Activated T-helper 1 cell treated with Interleukin-2 at 50 U/mL for 16 hours (primary cell): ENCODE results near the gene THOC7.

ENCODE experiments used
- DNase-seq: peaks from one replicate; pipeline ENCODE4 v3.0.0-alpha.2; 2020; ENCODE audit warnings: low read depth

THOC7 gene

DNA sequence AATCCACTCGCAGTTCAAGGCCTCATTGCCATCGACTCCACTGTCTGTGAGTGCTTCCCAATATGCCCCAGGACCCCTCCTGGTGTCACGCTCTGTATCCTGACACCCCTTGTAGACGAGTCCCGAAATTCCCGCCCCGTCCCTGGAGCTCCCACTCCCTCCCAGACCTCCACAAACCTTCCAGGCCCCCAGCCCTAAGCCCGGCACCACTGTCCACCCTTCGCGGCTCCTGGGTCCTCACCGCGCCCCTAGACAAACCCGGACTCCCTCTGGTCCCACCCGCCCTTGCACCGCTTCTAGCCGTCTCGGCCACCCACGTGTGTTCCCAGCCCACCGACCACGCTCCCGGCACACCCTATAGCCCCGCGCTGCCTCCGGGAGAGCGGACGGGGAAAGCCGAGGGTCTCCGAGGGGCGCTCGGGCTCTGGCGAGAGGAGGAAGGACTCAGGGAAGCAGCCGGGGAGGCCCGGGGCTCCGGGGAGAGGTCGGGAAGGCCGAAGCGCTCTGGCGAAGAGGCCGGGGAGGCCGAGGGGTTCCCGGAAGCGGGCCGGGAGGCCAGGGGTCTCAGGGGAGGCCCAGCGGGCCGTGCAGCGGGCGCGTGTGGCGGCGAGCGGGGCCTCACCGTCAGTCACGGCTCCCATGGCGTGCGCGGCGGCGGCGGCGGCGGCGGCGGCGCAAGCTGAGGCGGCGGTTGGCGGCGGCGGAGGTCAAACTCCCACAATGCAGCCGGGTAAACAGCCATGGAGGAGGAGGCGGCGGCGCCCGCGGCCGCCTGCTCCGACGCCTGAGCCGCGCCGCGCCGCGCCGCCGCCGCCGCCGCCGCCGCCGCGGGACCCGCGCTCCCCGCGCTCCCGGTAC is at the start of gene THOC7, which contains the start of gene ATXN7:
THOC7 (minus strand) TSS at position 656 of the 858 bp plus-strand sequence; CDS start at position 641, 15 bp downstream.
ATXN7 (plus strand) TSS at position 718 of the 858 bp plus-strand sequence. CDS start 48,732 bp downstream, outside the sequence.
- peak; percentile 65 for DNase-seq

DNA sequence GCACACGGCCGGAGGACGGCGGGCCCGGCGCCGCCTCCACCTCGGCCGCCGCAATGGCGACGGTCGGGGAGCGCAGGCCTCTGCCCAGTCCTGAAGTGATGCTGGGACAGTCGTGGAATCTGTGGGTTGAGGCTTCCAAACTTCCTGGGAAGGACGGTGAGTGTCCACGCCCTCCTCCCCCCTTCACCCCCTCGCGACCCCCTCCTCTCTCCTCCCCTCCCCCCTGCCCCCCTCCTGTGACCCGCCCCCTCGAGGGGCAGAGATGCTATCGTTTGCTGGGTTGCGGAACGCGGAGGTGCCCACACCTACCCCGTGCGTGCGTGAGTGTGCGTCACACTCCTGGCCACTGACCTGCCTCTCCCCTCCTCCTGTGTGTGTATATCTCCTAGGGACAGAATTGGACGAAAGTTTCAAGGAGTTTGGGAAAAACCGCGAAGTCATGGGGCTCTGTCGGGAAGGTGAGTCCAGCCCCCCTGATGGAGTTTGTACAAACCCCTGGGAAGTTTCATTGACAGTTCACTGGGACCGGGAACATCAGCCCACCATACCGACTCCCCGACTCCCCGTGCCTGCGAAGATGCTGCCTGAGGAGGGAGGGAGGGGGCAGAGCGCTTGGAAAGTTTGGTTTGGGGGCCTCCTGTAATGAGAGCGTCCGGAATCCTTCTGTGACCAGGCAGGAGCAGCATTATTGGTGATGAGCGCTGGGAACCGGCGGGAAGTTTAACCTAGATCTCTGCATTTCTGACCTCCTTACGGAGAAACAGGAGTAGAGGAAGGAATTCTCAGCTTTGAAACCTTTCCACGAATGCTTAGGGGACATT is 49.4 kb upstream of the THOC7 start:
- DNase-seq, result peak; percentile 20

GRCh38 chr3:63911873-63912767 is 48.5 kb upstream of the THOC7 start, which contains the start of gene SCAANT1:
TSS of gene SCAANT1 (minus strand) at chr3:63912383.
- peak; percentile 73 for DNase-seq

DNA sequence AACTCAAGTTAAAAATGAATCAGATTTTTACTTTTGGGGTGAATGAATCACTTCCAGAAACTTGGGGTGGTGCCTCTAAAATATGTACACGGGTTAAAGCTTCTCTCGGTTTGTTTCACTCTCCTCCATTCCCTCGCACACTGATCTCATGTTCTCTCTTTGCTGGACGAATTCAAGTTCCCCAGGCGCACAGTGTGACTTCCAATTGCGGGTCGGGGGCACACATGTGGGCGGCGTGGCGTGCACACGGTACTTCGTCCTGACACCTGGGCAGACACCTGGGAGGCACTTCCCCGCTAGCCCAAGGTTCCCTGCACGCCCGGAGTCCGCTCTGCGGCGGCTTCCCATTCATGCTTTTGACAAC is 47.9 kb upstream of the THOC7 start:
- DNase-seq, result no peak

- no peak for DNase-seq
Measured at GRCh38 chr3:63910891-63911290, 47.3 kb upstream of the THOC7 start.

- DNase-seq, result no peak
Measured at GRCh38 chr3:63910001-63910400, 46.4 kb upstream of the THOC7 start.

DNA sequence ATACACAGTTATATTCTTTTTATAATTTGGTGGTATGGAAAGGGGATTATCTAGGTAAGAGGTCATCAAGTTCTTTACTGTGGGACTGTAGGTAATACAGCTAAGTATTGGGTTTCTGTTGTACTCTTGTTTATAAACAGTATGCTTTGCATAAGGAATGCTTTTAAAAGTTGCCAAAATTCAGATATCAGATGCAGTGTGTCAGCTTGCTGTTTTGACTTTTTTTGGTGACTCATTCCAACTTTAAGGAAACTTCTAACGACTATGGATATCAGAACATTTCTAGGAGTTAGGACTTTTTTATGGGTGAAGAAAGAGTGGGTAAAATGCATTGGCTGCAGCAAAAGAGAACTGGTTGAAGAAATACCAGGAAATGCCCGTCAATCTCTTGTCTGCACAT is 45.8 kb upstream of the THOC7 start:
- no peak for DNase-seq

GRCh38 chr3:63908776-63909175 is 45.2 kb upstream of the THOC7 start:
- no peak for DNase-seq

- DNase-seq, result no peak
Measured at GRCh38 chr3:63908081-63908736, 44.6 kb upstream of the THOC7 start.

- no peak for DNase-seq
Measured at GRCh38 chr3:63905731-63906620, 42.4 kb upstream of the THOC7 start.

DNA sequence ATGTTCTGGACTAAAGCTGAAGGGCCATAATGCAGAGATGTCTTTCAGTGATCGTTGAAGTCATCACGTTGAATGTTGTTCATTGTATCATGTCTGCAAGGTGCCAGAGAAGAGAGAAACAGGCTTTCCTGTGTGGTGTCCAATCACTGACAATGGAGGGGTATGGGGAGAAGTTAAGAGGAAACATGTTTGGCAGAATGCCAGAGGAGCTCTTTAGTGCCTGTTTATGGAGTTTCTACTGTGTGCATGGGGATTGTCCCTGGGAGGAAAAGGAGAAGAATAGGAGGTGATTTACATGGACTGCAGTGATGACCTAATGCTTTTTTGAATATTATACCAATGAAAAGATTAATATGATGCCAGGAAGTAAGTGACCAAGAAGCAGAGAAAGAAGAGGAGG is 36.9 kb upstream of the THOC7 start:
- DNase-seq, result no peak

- no peak for DNase-seq
Measured at GRCh38 chr3:63900010-63900409, 36.4 kb upstream of the THOC7 start.

DNA sequence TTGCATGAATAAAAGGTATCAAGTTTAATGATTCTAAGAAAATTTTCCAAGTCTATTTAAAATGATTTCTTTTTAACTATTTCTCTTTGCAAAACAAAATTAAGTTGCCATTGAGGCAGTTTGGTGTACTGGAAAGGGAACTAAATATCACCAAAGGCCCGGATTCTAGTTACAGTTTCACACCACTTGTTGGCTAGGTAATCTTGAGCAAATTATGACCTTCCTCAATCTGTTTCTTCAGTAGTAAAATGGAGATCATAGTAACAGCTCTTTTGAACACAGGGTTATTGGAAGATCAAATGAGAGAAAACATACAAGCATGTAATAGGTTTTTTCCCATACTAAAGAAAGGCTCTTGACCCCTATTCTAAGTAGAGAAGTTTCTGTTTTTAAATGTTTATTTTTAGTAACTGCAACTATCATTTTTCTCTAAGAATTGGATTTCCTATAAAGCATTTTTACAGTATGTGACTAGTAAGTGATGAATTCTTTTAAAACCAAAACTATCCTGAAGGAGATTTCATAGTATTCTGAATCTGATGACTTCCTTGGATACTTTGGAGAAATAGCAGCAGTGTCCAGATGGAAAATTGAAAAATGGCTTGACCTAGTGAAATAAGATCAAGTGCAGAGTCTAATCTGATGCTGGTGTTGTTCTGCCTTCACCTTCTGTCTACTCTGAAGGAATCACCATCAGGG is 32.9 kb upstream of the THOC7 start:
- no peak for DNase-seq

GRCh38 chr3:63895422-63896189 is 32.0 kb upstream of the THOC7 start:
- no peak for DNase-seq

GRCh38 chr3:63892773-63893352 is 29.3 kb upstream of the THOC7 start:
- DNase-seq, result no peak

- no peak for DNase-seq
Measured at GRCh38 chr3:63891518-63891917, 27.9 kb upstream of the THOC7 start.

- no peak for DNase-seq
Measured at GRCh38 chr3:63886858-63887257, 23.3 kb upstream of the THOC7 start.

DNA sequence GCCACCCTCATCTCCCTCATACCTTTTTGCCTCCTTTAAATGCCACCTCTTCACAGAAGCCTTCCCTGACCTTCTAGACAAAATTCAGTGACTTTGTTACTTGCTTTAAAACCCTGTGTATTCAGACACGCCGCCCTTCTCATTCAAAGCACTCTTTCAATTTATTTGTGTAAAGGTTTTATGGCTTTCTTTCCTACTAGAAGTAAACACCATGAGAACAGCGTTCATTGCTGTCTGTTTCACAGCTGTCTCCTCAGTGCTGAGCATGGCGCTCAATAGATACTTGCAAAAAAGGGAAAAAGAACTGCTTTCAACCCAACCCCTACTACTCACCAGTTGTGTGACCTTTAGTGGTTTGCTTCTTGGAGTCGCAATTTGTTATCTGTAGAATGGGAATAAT is 17.0 kb upstream of the THOC7 start:
- no peak for DNase-seq
